Naive B cell (primary cell): ENCODE results near the gene NDUFB11. TPM values are rescaled to one million over a fixed set of nuclear protein-coding genes. Genes with fewer than 3 reads are reported as not detected.

Experiments used
- ATAC-seq, 2 donors: fragments of 150-1000 bp; cut with Tn5 transposase; 2 replicates each; pipeline ENCODE4 v1.10.0; 2021; ENCODE audit warnings: low read depth in 2 of 2, mild to moderate bottlenecking in 2 of 2, moderate library complexity in 2 of 2
- DNase-seq: peaks from one replicate; pipeline ENCODE4 v3.0.0; 2022
- H3K27ac Mint-ChIP-seq, 6 donors: one replicate each; pipeline ENCODE4 v1.8.0; 2020 to 2022; ENCODE audit warnings: mild to moderate bottlenecking in 6 of 6, mixed read lengths in 6 of 6, moderate library complexity in 5 of 6, inconsistent platforms in 2 of 6
- H3K27me3 Mint-ChIP-seq, 3 donors: one replicate each; pipeline ENCODE4 v1.8.0; 2021 to 2022; ENCODE audit warnings: mixed read lengths in 3 of 3, mild to moderate bottlenecking in 1 of 3
- H3K36me3 Mint-ChIP-seq, 2 donors: one replicate each; pipeline ENCODE4 v1.8.0; 2020 to 2022; ENCODE audit warnings: mixed read lengths in 2 of 2, inconsistent platforms in 1 of 2, mild to moderate bottlenecking in 1 of 2
- H3K4me1 Mint-ChIP-seq, 3 donors: one replicate each; pipeline ENCODE4 v1.8.0; 2020 to 2022; ENCODE audit warnings: mixed read lengths in 3 of 3, inconsistent platforms in 1 of 3, mild to moderate bottlenecking in 1 of 3, moderate library complexity in 1 of 3
- H3K4me3 Mint-ChIP-seq, 8 donors: one replicate each; pipeline ENCODE4 v1.8.0; 2020 to 2022; ENCODE audit warnings: mild to moderate bottlenecking in 8 of 8, mixed read lengths in 8 of 8, moderate library complexity in 8 of 8, inconsistent platforms in 2 of 8
- H3K9me3 Mint-ChIP-seq, 7 donors: one replicate each; pipeline ENCODE4 v1.8.0; 2020 to 2022; ENCODE audit warnings: mixed read lengths in 7 of 7, mild to moderate bottlenecking in 5 of 7, inconsistent platforms in 2 of 7, moderate library complexity in 1 of 7
- polyA plus RNA-seq, 6 donors: library from polyadenylated mRNA; unstranded; fragments of 300-500 nt; fragmentation: Illumina TruSeq; gene quantifications; one replicate each; pipeline ENCODE4 v1.2.3, GENCODE V29; 2021; ENCODE audit warnings: low read depth in 6 of 6

The NDUFB11 gene
- polyA plus RNA-seq, 6 donors from 2014 or later, result 135 to 163 (median 144) TPM

DNA sequence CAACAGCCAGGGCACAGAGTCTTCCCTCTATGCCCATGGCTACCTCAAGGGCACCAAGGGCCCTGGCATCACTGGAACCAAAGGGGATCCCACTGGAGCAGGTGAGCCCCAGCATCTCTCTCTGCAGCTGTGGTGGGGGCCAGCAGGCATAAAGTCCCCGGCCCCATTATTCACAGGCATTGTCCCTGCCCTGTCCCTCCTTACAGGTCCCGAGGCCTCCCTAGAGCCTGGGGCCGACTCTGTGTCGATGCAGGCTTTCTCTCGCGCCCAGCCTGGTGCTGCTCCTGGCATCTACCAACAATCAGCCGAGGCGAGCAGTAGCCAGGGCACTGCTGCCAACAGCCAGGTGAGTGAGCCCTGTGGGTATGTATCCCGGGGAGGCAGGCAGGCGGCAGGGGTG lies 36.8 kb upstream of the NDUFB11 start:
- Mint-ChIP-seq H3K9me3 (no peaks in the 10 kb centered on the region), H3K27me3 (peaks cover 0 to 32% (median 0%) of the 10 kb centered on the region in 3 donors), H3K36me3 (peaks cover 5 to 7% of the 10 kb centered on the region in 2 donors), H3K4me3 (no peak overlapping the region), H3K4me1 (peaks cover 1 to 5% (median 2%) of the 10 kb centered on the region in 3 donors), H3K27ac (no peak overlapping the region)
- ATAC-seq (no peak), DNase-seq (no peak)

DNA sequence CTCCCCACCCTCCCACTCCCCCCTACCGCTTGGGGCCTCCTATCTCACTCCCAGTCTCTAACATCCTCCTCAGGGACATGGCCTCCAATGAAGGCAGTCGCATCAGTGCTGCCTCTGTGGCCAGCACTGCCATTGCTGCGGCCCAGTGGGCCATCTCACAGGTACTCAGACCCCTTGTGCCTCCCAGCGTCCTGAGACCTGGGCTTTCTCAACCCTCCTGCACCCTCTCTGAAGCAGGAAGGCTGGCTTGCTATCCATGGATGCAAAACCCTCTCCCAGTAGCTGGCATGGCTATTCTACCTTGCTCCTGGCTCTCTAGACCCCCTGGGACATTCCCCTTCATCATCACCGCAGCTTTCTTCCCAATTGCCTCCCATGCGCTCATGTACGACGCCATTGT lies 35.8 kb upstream of the NDUFB11 start:
- Mint-ChIP-seq H3K27me3 (peaks cover 0 to 41% (median 0%) of the 10 kb centered on the region in 3 donors), H3K9me3 (no peaks in the 10 kb centered on the region), H3K27ac (no peak overlapping the region), H3K36me3 (peaks cover 5 to 12% of the 10 kb centered on the region in 2 donors), H3K4me3 (no peak overlapping the region), H3K4me1 (peaks cover 1 to 5% (median 3%) of the 10 kb centered on the region in 3 donors)
- DNase-seq (no peak), ATAC-seq (no peak)

DNA sequence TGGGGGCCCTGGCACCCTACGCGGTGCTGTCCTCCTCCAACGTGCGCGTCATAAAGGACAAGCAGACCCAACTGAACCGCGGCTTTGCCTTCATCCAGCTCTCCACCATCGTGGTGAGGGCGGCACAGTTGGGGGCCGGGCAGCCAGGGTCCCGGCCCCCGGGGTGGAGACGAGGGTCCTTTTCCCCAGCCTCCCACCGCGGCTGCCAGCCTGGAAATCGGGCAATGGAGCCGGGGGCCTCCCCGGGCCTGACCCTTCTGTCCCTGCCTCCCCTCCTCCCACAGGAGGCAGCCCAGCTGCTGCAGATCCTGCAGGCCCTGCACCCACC lies 35.4 kb upstream of the NDUFB11 start:
- H3K4me1 Mint-ChIP-seq, result peaks cover 1 to 5% (median 3%) of the 10 kb centered on the region in 3 donors
- DNase-seq (no peak), ATAC-seq (no peak)
- no peaks in the 10 kb centered on the region for H3K9me3 Mint-ChIP-seq
- peaks cover 5 to 12% of the 10 kb centered on the region in 2 donors for H3K36me3 Mint-ChIP-seq
- H3K27ac Mint-ChIP-seq, result no peak overlapping the region
- peaks cover 0 to 45% (median 0%) of the 10 kb centered on the region in 3 donors for H3K27me3 Mint-ChIP-seq
- no peak overlapping the region for H3K4me3 Mint-ChIP-seq

DNA sequence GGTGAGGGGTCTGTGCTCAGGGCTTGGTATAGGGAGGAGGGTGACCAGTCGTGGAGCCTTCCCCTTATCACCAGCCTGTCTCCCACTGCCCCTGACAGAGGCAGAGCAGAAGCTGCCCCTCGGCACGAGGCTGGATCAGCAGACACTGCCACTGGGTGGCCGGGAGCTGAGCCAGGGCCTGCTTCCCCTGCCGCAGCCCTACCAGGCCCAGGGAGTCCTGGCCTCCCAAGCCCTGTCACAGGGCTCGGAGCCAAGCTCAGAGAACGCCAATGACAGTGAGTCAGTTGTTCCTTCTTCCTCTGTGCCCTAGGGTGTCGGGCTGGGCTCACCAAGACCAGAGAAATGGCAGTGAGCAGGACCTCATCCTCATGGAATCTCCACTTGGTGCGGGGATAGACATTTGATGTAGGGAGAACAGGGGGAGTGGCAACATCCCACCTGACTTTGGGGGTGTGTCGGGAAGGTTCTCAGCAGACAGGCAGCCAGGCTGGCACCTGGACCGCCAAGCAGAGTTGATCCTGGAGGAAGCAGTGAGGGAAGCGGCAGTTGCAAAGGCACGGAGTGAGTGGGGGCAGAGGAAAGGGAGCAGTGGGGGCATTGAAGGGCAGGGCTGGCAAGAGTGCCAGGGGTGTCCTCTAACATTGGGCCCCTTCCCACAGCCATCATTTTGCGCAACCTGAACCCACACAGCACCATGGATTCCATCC lies 34.9 kb upstream of the NDUFB11 start:
- no peak overlapping the region for H3K27ac Mint-ChIP-seq
- no peaks in the 10 kb centered on the region for H3K9me3 Mint-ChIP-seq
- H3K36me3 Mint-ChIP-seq, result peaks cover 5 to 12% of the 10 kb centered on the region in 2 donors
- H3K4me3 Mint-ChIP-seq, result peak overlapping the region in 1 of 8 donors; percentile 80
- DNase-seq (no peak), ATAC-seq (no peak)
- H3K4me1 Mint-ChIP-seq, result peaks cover under 1 to 3% (median 1%) of the 10 kb centered on the region in 3 donors
- peaks cover 0 to 50% (median 0%) of the 10 kb centered on the region in 3 donors for H3K27me3 Mint-ChIP-seq

DNA sequence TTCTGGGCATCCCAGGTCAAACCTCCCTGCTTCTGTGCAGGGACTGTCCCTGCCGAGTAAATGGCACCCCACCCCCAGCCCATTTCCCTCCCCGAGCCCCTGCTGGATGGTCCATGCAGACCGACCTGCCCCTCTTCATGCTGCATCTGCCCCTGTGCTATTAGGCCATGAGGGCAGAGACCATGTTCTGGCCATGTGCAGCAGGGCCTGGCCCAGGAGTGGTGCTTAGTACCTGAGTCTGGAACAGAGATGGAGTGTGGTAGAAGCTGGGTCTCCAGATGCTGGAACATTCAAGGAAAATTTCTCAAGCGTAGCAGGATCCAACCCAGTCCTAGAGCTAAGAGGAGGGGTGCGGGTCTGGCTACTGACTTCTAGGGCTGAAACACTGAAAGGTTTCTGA lies 33.8 kb upstream of the NDUFB11 start:
- Mint-ChIP-seq H3K27ac (peak overlapping the region in 3 of 6 donors; percentile 28 to 72 (median 56)), H3K27me3 (peaks cover 0 to 61% (median 0%) of the 10 kb centered on the region in 3 donors), H3K4me1 (peaks cover 0 to 8% (median 1%) of the 10 kb centered on the region in 3 donors), H3K36me3 (peaks cover 5 to 22% of the 10 kb centered on the region in 2 donors), H3K4me3 (no peak overlapping the region), H3K9me3 (no peaks in the 10 kb centered on the region)
- DNase-seq (no peak), ATAC-seq (no peak)

DNA sequence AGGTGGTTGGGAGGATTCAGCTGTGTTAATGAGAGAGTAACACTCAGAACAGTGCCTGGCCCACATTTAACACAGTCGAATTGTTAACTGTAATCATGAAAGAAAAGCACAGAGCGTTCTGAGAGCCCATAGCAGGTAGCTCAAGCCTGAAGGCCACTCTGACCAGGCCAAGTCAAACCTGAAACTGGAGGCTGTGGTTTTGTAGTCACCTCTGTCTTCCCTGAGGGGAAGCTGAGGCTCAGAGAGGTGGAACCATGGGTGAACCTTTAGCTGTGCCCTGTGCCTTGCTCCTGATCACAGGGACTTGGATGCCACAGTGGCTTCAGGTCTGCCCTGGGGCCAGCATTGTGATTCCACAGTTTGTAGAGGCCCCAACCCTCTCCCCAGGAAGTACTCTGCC lies 32.6 kb upstream of the NDUFB11 start:
- Mint-ChIP-seq H3K9me3 (no peaks in the 10 kb centered on the region), H3K4me3 (no peak overlapping the region), H3K4me1 (peaks cover 0 to 8% (median 1%) of the 10 kb centered on the region in 3 donors), H3K36me3 (peaks cover 5 to 26% of the 10 kb centered on the region in 2 donors), H3K27ac (no peak overlapping the region), H3K27me3 (peaks cover 0 to 73% (median 0%) of the 10 kb centered on the region in 3 donors)
- DNase-seq (no peak), ATAC-seq (no peak)

DNA sequence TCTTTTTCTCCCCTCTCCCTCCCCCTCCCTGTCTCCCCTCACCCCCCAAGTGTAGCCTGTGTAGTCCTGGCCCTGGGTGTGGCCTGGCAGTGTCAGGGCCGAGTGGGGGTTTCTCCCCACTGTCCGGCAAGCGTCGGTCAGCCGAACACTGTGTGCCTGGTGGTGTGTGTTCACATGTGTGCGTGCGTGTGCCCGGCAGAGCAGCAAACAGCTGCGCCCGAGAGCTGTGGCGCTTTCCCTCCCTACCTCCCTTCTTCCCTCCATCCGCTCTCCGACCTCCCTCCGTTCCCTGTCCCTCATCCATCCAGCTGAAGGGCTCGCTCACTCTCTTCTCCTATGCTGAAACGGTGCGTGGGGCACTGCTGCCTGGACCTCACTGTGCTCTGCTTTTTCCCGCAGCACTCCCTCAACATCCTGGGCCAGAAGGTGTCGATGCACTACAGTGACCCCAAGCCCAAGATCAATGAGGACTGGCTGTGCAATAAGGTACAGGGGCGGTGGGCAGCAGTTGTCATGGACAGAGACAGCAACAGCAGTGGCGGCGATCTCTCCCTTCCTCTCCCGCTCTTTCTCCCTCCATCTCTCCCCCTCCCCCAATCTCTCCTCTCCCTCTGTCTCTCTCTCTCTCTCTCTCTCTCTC lies 31.7 kb upstream of the NDUFB11 start:
- H3K4me3 Mint-ChIP-seq, result no peak overlapping the region
- peaks cover 9 to 26% of the 10 kb centered on the region in 2 donors for H3K36me3 Mint-ChIP-seq
- no peak for DNase-seq
- H3K27ac Mint-ChIP-seq, result no peak overlapping the region
- no peaks in the 10 kb centered on the region for H3K9me3 Mint-ChIP-seq
- ATAC-seq, result no peak
- peaks cover 0 to 8% (median 5%) of the 10 kb centered on the region in 3 donors for H3K4me1 Mint-ChIP-seq
- peaks cover 0 to 66% (median 0%) of the 10 kb centered on the region in 3 donors for H3K27me3 Mint-ChIP-seq

DNA sequence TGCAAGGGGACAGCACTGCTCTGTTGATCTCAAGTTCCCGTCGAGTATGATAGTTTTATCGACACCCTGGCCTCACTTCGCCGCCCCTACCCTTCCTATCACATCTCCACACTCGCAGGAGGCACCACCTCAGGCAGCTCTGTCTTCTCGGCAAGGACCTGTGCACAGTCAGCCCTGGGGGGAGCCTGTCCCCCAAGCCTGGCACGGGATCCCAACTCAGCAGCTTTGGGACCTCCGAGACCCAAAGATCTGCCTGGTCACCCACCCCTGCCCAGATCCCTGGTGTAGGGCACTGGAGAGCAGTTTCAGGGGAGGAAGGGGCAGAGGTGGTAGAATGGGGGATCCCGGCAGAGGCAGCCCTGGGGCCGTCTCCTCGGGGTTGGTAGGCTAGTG lies 31.1 kb upstream of the NDUFB11 start:
- peaks cover 0 to 66% (median 0%) of the 10 kb centered on the region in 3 donors for H3K27me3 Mint-ChIP-seq
- ATAC-seq (no peak), DNase-seq (no peak)
- H3K4me3 Mint-ChIP-seq, result peak overlapping the region in 2 of 8 donors; percentile 12 to 72
- peaks cover 9 to 26% of the 10 kb centered on the region in 2 donors for H3K36me3 Mint-ChIP-seq
- H3K4me1 Mint-ChIP-seq, result peaks cover 0 to 8% (median 5%) of the 10 kb centered on the region in 3 donors
- peak overlapping the region in 2 of 6 donors; percentile 26 to 81 for H3K27ac Mint-ChIP-seq
- no peaks in the 10 kb centered on the region for H3K9me3 Mint-ChIP-seq

DNA sequence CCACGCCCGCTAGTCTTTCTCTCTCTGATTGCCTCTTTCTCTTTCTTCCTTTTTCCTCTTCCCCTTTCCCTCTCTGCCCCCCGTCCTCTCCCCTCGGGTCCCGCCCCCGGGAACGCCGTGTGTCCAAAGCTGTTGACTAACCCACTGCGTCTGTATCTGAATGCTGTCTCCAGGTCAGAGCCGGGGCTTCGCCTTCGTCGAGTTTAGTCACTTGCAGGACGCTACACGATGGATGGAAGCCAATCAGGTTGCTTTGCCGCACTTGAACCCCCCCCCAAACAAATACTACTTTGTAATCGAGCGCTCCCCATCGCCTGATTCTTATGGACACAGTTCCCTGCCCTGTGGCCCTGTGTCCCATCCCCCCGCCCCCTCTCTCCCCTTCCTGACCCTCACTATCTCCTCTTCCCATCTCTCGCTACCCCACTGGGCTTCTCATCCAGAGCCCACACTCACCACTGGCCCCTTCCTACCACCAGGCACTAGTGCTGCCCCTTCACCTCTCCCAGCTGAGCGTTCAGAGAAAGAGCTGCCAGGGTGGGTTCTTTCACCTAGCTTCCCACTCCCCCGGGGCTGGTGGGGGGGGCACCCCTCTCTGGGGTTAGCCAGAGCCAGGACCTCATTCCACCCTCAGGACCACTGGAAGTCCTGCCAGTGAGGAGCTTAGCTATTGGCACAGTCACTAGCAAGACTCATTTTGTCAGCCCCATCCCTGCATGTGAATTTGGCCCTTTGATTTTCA lies 30.5 kb upstream of the NDUFB11 start:
- peaks cover 0 to 66% (median 0%) of the 10 kb centered on the region in 3 donors for H3K27me3 Mint-ChIP-seq
- H3K9me3 Mint-ChIP-seq, result no peaks in the 10 kb centered on the region
- peak overlapping the region in 1 of 6 donors; percentile 81 for H3K27ac Mint-ChIP-seq
- H3K4me3 Mint-ChIP-seq, result peak overlapping the region in 1 of 8 donors; percentile 72
- peaks cover 0 to 8% (median 5%) of the 10 kb centered on the region in 3 donors for H3K4me1 Mint-ChIP-seq
- ATAC-seq (no peak), DNase-seq (no peak)
- peaks cover 9 to 26% of the 10 kb centered on the region in 2 donors for H3K36me3 Mint-ChIP-seq

DNA sequence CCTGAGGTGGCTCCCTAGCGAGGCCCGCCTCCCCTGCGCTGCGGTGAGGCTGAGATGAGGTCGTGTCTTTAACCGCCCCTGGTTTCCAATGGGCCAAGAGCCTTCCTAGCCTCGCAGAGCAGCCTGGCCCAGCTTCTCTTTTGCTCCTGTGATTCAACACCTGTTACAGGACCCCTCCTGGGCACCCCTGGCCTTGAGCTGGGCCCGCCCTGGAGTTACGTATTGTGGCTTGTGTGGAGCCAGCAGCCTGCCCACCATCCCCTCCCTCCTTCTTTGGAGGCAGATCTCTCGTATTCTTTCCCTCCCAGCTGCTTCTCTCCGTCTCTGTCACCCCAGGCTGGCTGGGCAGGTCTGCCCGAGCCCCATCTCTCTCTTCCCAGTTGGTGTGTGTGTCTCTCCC lies 29.9 kb upstream of the NDUFB11 start:
- Mint-ChIP-seq H3K4me3 (no peak overlapping the region), H3K36me3 (peaks cover 9 to 26% of the 10 kb centered on the region in 2 donors), H3K4me1 (peaks cover 0 to 8% (median 5%) of the 10 kb centered on the region in 3 donors), H3K27me3 (peaks cover 0 to 62% (median 0%) of the 10 kb centered on the region in 3 donors), H3K9me3 (no peaks in the 10 kb centered on the region), H3K27ac (peak overlapping the region in 1 of 6 donors; percentile 47)
- no peak for DNase-seq
- ATAC-seq, result no peak

DNA sequence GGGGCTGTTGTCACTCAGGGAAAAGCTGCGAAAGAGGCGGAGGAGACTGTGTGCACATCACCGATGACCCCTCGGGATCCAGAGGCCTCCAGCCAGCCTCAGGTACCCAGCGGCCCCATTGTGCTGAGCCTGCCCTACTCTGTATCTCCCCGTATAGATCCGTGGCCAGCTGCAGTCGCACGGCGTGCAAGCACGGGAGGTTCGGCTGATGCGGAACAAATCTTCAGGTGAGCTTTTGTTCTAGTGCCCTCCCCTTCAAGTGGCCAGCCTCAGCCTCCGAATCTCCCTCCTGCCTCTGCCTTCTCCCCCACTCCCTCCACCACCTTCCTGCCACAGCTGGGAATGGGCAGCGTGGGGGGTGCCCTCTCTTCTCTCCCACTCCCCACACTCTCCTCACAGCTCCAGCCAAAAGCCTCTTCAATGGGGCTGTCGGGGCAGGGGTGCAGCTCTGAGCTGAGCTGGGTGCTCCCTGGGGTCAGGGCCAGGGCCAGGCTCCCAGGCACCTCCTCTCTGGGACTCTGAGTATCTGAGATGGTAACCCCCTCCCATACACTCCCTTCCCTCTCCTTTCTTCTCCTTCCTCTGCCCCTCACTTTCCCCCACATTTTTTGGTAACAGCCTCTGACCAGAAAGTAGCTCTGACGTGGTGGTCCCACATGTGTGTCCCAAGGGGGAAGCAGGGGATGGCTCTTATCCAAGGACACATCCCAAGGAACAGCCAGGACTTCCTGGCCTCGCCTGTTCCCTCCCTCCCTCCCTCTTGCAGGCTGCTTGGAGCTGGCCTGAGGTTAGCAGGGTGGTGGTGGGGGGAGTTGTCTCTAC lies 28.7 kb upstream of the NDUFB11 start:
- Mint-ChIP-seq H3K4me1 (peaks cover 0 to 8% (median 4%) of the 10 kb centered on the region in 3 donors), H3K36me3 (peaks cover 9 to 26% of the 10 kb centered on the region in 2 donors), H3K27ac (peak overlapping the region in 1 of 6 donors; percentile 69), H3K27me3 (peaks cover 0 to 50% (median 0%) of the 10 kb centered on the region in 3 donors), H3K9me3 (no peaks in the 10 kb centered on the region), H3K4me3 (no peak overlapping the region)
- ATAC-seq (no peak), DNase-seq (no peak)

DNA sequence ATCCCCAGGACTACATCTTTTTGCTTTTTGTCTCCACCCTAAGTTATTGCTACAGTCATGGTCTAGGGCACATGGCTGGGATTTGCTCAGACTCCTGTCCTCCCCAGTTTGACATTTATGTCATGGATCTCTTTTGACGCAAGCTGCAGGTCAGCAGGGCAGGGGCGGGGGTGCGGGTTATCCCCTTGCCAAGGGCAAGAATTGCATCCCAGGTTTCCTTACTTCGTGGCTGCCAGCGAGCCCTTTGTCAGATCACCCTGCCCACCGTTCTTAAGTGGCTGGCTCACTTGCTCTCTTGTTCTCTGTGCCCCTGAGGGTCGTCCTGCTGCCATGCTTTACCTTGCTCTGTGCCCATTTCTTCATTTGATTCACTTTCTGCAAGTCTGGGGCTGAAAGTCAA lies 28.0 kb upstream of the NDUFB11 start:
- Mint-ChIP-seq H3K4me1 (peaks cover 0 to 8% (median 4%) of the 10 kb centered on the region in 3 donors), H3K9me3 (no peaks in the 10 kb centered on the region), H3K27ac (peak overlapping the region in 2 of 6 donors; percentile 57 to 69), H3K4me3 (no peak overlapping the region), H3K27me3 (peaks cover 0 to 47% (median 0%) of the 10 kb centered on the region in 3 donors), H3K36me3 (peaks cover 4 to 26% of the 10 kb centered on the region in 2 donors)
- ATAC-seq (no peak), DNase-seq (no peak)
